ENCODE data around the gene CDH20. TPM values are rescaled to one million over a fixed set of nuclear protein-coding genes. Genes with fewer than 3 reads are reported as not detected.

CDH20 gene
- polyA plus RNA-seq, 1 donor (not counting 4 experiments of a cell fraction or from before 2014, with no cell fraction given) = not detected

GRCh38 chr18:61542596-61542995 lies 209.4 kb downstream of the CDH20 start:
- no peaks in the 10 kb centered on the region for H3K79me2 ChIP-seq (ENCODE audit: control insufficient read depth, insufficient read depth, low read length)
- DNase-seq (ENCODE audit: low read depth, low spot score) (no peak), FAIRE-seq (no peak)
- H3K27me3 ChIP-seq (ENCODE audit: control insufficient read depth, extremely low read depth, insufficient read depth, low read length) = no peaks in the 10 kb centered on the region
- H3K4me2 ChIP-seq (ENCODE audit: control insufficient read depth, extremely low read depth, insufficient read depth, low read depth, low read length) = no peak overlapping the region
- no peaks in the 10 kb centered on the region for H3K36me3 ChIP-seq (ENCODE audit: control insufficient read depth in 2 of 2, extremely low read depth in 1 of 2, insufficient read depth in 2 of 2, low read length in 2 of 2)
- dilution Hi-C loops (cut with MboI; ENCODE audit: extremely low pct_ligation_motif_present, low sequenced_read_pairs) = no loop called here
- TF ChIP-seq CTCF (optimal IDR thresholded peaks at IDR 0.05 in 1 of 3, IDR thresholded peaks at IDR 0.05 in 1 of 3, conservative IDR thresholded peaks at IDR 0.05 in 1 of 3; ENCODE audit: extremely low read depth in 1 of 3, insufficient read depth in 2 of 3, low read length in 3 of 3) (no peak), EZH2 (IDR thresholded peaks at IDR 0.05; ENCODE audit: low read length) (no peak)
- H2AFZ ChIP-seq (ENCODE audit: control insufficient read depth, low read length) = no peak overlapping the region
- peaks cover 16% of the 10 kb centered on the region for H3K4me1 ChIP-seq (ENCODE audit: control insufficient read depth, extremely low read depth, insufficient read depth, low read length)
- no peak overlapping the region for H3K4me3 ChIP-seq (ENCODE audit: control insufficient read depth in 2 of 3, extremely low read depth in 1 of 3, insufficient read depth in 2 of 3, low read depth in 1 of 3, low read length in 3 of 3)
- no peaks in the 10 kb centered on the region for H3K9me3 ChIP-seq (ENCODE audit: control insufficient read depth, low read depth, low read length)
- no peak overlapping the region for H3K27ac ChIP-seq (ENCODE audit: control insufficient read depth, insufficient read depth, low read length)
- H3K9me1 ChIP-seq (ENCODE audit: control insufficient read depth, extremely low read depth, insufficient read depth, low read length) = no peaks in the 10 kb centered on the region
- H3K9ac ChIP-seq (ENCODE audit: control insufficient read depth, extremely low read depth, insufficient read depth, low read length) = no peak overlapping the region
- H4K20me1 ChIP-seq (ENCODE audit: control insufficient read depth, extremely low read depth, insufficient read depth, low read length) = no peaks in the 10 kb centered on the region

GRCh38 chr18:61543518-61543917 lies 210.3 kb downstream of the CDH20 start:
- dilution Hi-C loops (cut with MboI; ENCODE audit: extremely low pct_ligation_motif_present, low sequenced_read_pairs) = no loop called here
- FAIRE-seq = no peak
- no peaks in the 10 kb centered on the region for H3K27me3 ChIP-seq (ENCODE audit: control insufficient read depth, extremely low read depth, insufficient read depth, low read length)

More at GRCh38 chr18:61543518-61543917, 210.3 kb downstream of the CDH20 start:
- peaks cover 16% of the 10 kb centered on the region for H3K4me1 ChIP-seq (ENCODE audit: control insufficient read depth, extremely low read depth, insufficient read depth, low read length)
- H3K9me3 ChIP-seq (ENCODE audit: control insufficient read depth, low read depth, low read length) = no peaks in the 10 kb centered on the region
- TF ChIP-seq CTCF (optimal IDR thresholded peaks at IDR 0.05 in 1 of 3, IDR thresholded peaks at IDR 0.05 in 1 of 3, conservative IDR thresholded peaks at IDR 0.05 in 1 of 3; ENCODE audit: extremely low read depth in 1 of 3, insufficient read depth in 2 of 3, low read length in 3 of 3) = no peak
- no peak for TF ChIP-seq EZH2 (IDR thresholded peaks at IDR 0.05; ENCODE audit: low read length)
- no peak overlapping the region for H3K9ac ChIP-seq (ENCODE audit: control insufficient read depth, extremely low read depth, insufficient read depth, low read length)
- H3K4me3 ChIP-seq (ENCODE audit: control insufficient read depth in 2 of 3, extremely low read depth in 1 of 3, insufficient read depth in 2 of 3, low read depth in 1 of 3, low read length in 3 of 3) = no peak overlapping the region
- H3K4me2 ChIP-seq (ENCODE audit: control insufficient read depth, extremely low read depth, insufficient read depth, low read depth, low read length) = no peak overlapping the region
- no peak overlapping the region for H2AFZ ChIP-seq (ENCODE audit: control insufficient read depth, low read length)
- H3K79me2 ChIP-seq (ENCODE audit: control insufficient read depth, insufficient read depth, low read length) = no peaks in the 10 kb centered on the region
- no peaks in the 10 kb centered on the region for H3K9me1 ChIP-seq (ENCODE audit: control insufficient read depth, extremely low read depth, insufficient read depth, low read length)
- H3K36me3 ChIP-seq (ENCODE audit: control insufficient read depth in 2 of 2, extremely low read depth in 1 of 2, insufficient read depth in 2 of 2, low read length in 2 of 2) = no peaks in the 10 kb centered on the region
- H4K20me1 ChIP-seq (ENCODE audit: control insufficient read depth, extremely low read depth, insufficient read depth, low read length) = no peaks in the 10 kb centered on the region
- no peak for DNase-seq (ENCODE audit: low read depth, low spot score)
- no peak overlapping the region for H3K27ac ChIP-seq (ENCODE audit: control insufficient read depth, insufficient read depth, low read length)
